ENCODE data around the gene ABCA1. TPM values are rescaled to one million over a fixed set of nuclear protein-coding genes. Genes with fewer than 3 reads are reported as not detected.
"Not testable (repeated sequence)": the region's sequence is repeated elsewhere in the genome, so short reads cannot be mapped to it uniquely, and the experiment has no call there.

The ABCA1 gene
- polyA plus RNA-seq, 1 experiment, result 36.2 TPM

GRCh38 chr9:104775574-104775936 lies 152.4 kb downstream of the ABCA1 start:
- Histone ChIP-seq H3K36me3 (ENCODE audit: control insufficient read depth, insufficient read depth, low read length) (no peaks in the 10 kb centered on the region), H3K4me3 (ENCODE audit: low read depth, low read length) (no peak overlapping the region), H3K27me3 (ENCODE audit: control insufficient read depth, insufficient read depth, low read length) (no peaks in the 10 kb centered on the region)
- no peak for TF ChIP-seq CTCF (IDR thresholded peaks at IDR 0.05; ENCODE audit: insufficient read depth, low read depth, low read length)
- ChIA-PET POLR2A (no interaction called here), CTCF (no interaction called here)
- no peak for DNase-seq (ENCODE audit: low read depth)

GRCh38 chr9:104774831-104775573 lies 153.0 kb downstream of the ABCA1 start:
- CTCF ChIA-PET, result no interaction called here
- POLR2A ChIA-PET, result no interaction called here
- no peak for DNase-seq (ENCODE audit: low read depth)

GRCh38 chr9:104774132-104774531 lies 153.8 kb downstream of the ABCA1 start:
- Histone ChIP-seq H3K27me3 (ENCODE audit: control insufficient read depth, insufficient read depth, low read length) (no peaks in the 10 kb centered on the region), H3K36me3 (ENCODE audit: control insufficient read depth, insufficient read depth, low read length) (no peaks in the 10 kb centered on the region), H3K4me3 (ENCODE audit: low read depth, low read length) (no peak overlapping the region)
- ChIA-PET CTCF (no interaction called here), POLR2A (no interaction called here)
- no peak for DNase-seq (ENCODE audit: low read depth)
- TF ChIP-seq CTCF (IDR thresholded peaks at IDR 0.05; ENCODE audit: insufficient read depth, low read depth, low read length), result no peak

More at GRCh38 chr9:104774831-104775573, 153.0 kb downstream of the ABCA1 start:
- TF ChIP-seq CTCF (IDR thresholded peaks at IDR 0.05; ENCODE audit: insufficient read depth, low read depth, low read length), result no peak
- no peaks in the 10 kb centered on the region for H3K27me3 ChIP-seq (ENCODE audit: control insufficient read depth, insufficient read depth, low read length)
- H3K4me3 ChIP-seq (ENCODE audit: low read depth, low read length), result no peak overlapping the region
- no peaks in the 10 kb centered on the region for H3K36me3 ChIP-seq (ENCODE audit: control insufficient read depth, insufficient read depth, low read length)

GRCh38 chr9:104772714-104773510 lies 155.0 kb downstream of the ABCA1 start:
- no peak for TF ChIP-seq CTCF (IDR thresholded peaks at IDR 0.05; ENCODE audit: insufficient read depth, low read depth, low read length)
- CTCF ChIA-PET, result interaction anchor here (1.0 kb wide), 1 partner anchor 642 kb away, joined by 4 read pairs; no protein-coding TSS in a partner anchor
- no peak for DNase-seq (ENCODE audit: low read depth)
- H3K36me3 ChIP-seq (ENCODE audit: control insufficient read depth, insufficient read depth, low read length), result no peaks in the 10 kb centered on the region
- H3K27me3 ChIP-seq (ENCODE audit: control insufficient read depth, insufficient read depth, low read length), result no peaks in the 10 kb centered on the region
- POLR2A ChIA-PET, result no interaction called here
- H3K4me3 ChIP-seq (ENCODE audit: low read depth, low read length), result no peak overlapping the region

- H3K36me3 ChIP-seq (ENCODE audit: control insufficient read depth, insufficient read depth, low read length), result no peaks in the 10 kb centered on the region
- POLR2A ChIA-PET, result no interaction called here
- CTCF ChIA-PET, result no interaction called here
- no peak for TF ChIP-seq CTCF (IDR thresholded peaks at IDR 0.05; ENCODE audit: insufficient read depth, low read depth, low read length)
- DNase-seq (ENCODE audit: low read depth), result no peak
- no peaks in the 10 kb centered on the region for H3K27me3 ChIP-seq (ENCODE audit: control insufficient read depth, insufficient read depth, low read length)
- no peak overlapping the region for H3K4me3 ChIP-seq (ENCODE audit: low read depth, low read length)
Observed at GRCh38 chr9:104769655-104770054, 158.3 kb downstream of the ABCA1 start.

DNA sequence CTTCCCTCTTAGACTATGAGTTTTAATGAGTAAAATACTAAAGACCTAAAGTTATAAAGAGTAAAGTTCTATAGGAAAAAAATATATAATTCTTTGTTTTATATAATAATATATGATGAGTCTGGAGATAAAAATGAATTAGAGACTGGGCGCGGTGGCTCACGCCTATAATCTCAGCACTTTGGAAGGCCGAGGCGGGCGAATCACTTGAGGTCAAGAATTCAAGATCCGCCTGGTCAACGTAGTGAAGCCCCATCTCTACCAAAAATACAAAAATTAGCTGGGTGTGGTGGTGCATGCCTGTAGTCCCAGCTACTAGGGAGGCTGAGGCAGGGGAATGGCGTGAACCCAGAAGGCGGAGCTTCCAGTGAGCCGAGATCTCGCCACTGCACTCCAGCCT lies 158.9 kb downstream of the ABCA1 start:
- H3K27me3 ChIP-seq (ENCODE audit: control insufficient read depth, insufficient read depth, low read length); H3K36me3 ChIP-seq (ENCODE audit: control insufficient read depth, insufficient read depth, low read length); H3K4me3 ChIP-seq (ENCODE audit: low read depth, low read length); CTCF ChIA-PET; POLR2A ChIA-PET; DNase-seq (ENCODE audit: low read depth): not testable (repeated sequence)

Measured in BJ (cell line).